K562 (cell line): ENCODE results near the gene ITGB2. TPM values are rescaled to one million over a fixed set of nuclear protein-coding genes. Genes with fewer than 3 reads are reported as not detected.

Experiments
- BRD4 ChIP-seq: fragments of 200-600 bp; sonication (generic); IDR thresholded peaks from 2 replicates; pipeline ENCODE4 v1.6.1; 2017; ENCODE audit warnings: inconsistent platforms
- CC2D1A ChIP-seq: fragments of 450-650 bp; IDR thresholded peaks from 2 replicates; pipeline ENCODE4 v1.6.1; 2017; ENCODE audit warnings: mild to moderate bottlenecking
- CREB1 ChIP-seq, 2 experiments: sonication (generic) in 1 of 2; formaldehyde crosslinking in 1 of 2; IDR thresholded peaks; 2 replicates each; pipeline versions ENCODE4 v1.6.1 to v1.8.0; 2012 to 2022; ENCODE audit warnings: inconsistent platforms in 1 of 2, mild to moderate bottlenecking in 1 of 2, missing genetic modification reagents in 1 of 2, moderate library complexity in 1 of 2
- EZH2 ChIP-seq: IDR thresholded peaks from 2 replicates; pipeline ENCODE4 v1.6.1; 2012; ENCODE audit warnings: low read depth, mild to moderate bottlenecking, inconsistent platforms, low read length, borderline replicate concordance
- GATAD2B ChIP-seq: fragments of 450-650 bp; IDR thresholded peaks from 2 replicates; pipeline ENCODE4 v1.6.1; 2017; ENCODE audit warnings: mild to moderate bottlenecking, borderline replicate concordance
- HLTF ChIP-seq: fragments of 450-650 bp; IDR thresholded peaks from 2 replicates; pipeline ENCODE4 v1.6.1; 2016
- ILK ChIP-seq: fragments of 450-650 bp; IDR thresholded peaks from 2 replicates; pipeline ENCODE4 v1.6.1; 2016; ENCODE audit warnings: missing genetic modification characterization, low read depth, mild to moderate bottlenecking, missing compliant biosample characterization, moderate library complexity, borderline replicate concordance
- PPARD ChIP-seq: fragments of 250-450 bp; sonication (Bioruptor Pico); IDR thresholded peaks from 2 replicates; pipeline ENCODE4 v1.8.0; 2022; ENCODE audit warnings: inconsistent platforms, mild to moderate bottlenecking, moderate library complexity
- RBM14 ChIP-seq: fragments of 200-400 bp; formaldehyde crosslinking; IDR thresholded peaks from 2 replicates; pipeline ENCODE4 v1.6.1; 2018; ENCODE audit warnings: low read depth, mild to moderate bottlenecking, low read length, moderate library complexity, borderline replicate concordance; ENCODE audit not compliant: insufficient read depth
- RBM17 ChIP-seq: fragments of 200-400 bp; formaldehyde crosslinking; IDR thresholded peaks from 2 replicates; pipeline ENCODE4 v1.6.1; 2017; ENCODE audit warnings: low read depth, mild to moderate bottlenecking, low read length, borderline replicate concordance
- SAFB2 ChIP-seq: fragments of 200-400 bp; formaldehyde crosslinking; IDR thresholded peaks from 2 replicates; pipeline ENCODE4 v1.6.1; 2018; ENCODE audit warnings: borderline replicate concordance, low read length, low read depth, moderate library complexity; ENCODE audit not compliant: severe bottlenecking
- SMC3 ChIP-seq: conservative IDR thresholded peaks from 2 replicates; pipeline ENCODE4 v1.6.1; 2011; ENCODE audit warnings: low read depth, low read length, improper control_type of control experiment; ENCODE audit not compliant: insufficient read depth
- SUPT5H ChIP-seq: fragments of 450-650 bp; IDR thresholded peaks from 2 replicates; pipeline ENCODE4 v1.6.1; 2016
- ZC3H11A ChIP-seq: IDR thresholded peaks from 2 replicates; pipeline ENCODE4 v1.6.1; 2012; ENCODE audit warnings: low read depth, low read length, improper control_type of control experiment
- ZFP36 ChIP-seq: fragments of 150-350 bp; IDR thresholded peaks from 2 replicates; pipeline ENCODE4 v1.6.1; 2018; ENCODE audit warnings: low read length, low read depth; ENCODE audit not compliant: partially characterized antibody
- ZNF124 ChIP-seq: sonication (generic); formaldehyde crosslinking; IDR thresholded peaks from 2 replicates; pipeline ENCODE4 v1.8.1; 2022; ENCODE audit warnings: missing genetic modification reagents
- ZNF146 ChIP-seq: IDR thresholded peaks from one replicate; pipeline ENCODE4 v1.6.1; 2018; ENCODE audit warnings: missing compliant biosample characterization; ENCODE audit not compliant: unreplicated experiment
- ZNF165 ChIP-seq: fragments of 250-450 bp; sonication (Bioruptor Pico); IDR thresholded peaks from 2 replicates; pipeline ENCODE4 v1.4.0; 2020; ENCODE audit warnings: borderline replicate concordance
- ZNF282 ChIP-seq: sonication (generic); formaldehyde crosslinking; IDR thresholded peaks from 2 replicates; pipeline ENCODE4 v1.8.1; 2023; ENCODE audit warnings: missing genetic modification reagents
- ZNF707 ChIP-seq: fragments of 250-450 bp; sonication (Bioruptor Pico); conservative IDR thresholded peaks from 2 replicates; pipeline ENCODE4 v1.8.0; 2022; ENCODE audit warnings: inconsistent platforms, mild to moderate bottlenecking, moderate library complexity
- ZNF778 ChIP-seq: fragments of 450-650 bp; formaldehyde crosslinking; IDR thresholded peaks from 2 replicates; pipeline ENCODE4 v1.4.0; 2020; ENCODE audit warnings: mild to moderate bottlenecking, moderate library complexity
- ZNF830 ChIP-seq: fragments of 250-450 bp; sonication (Bioruptor Pico); IDR thresholded peaks from 2 replicates; pipeline ENCODE4 v1.5.0; 2021; ENCODE audit warnings: mild to moderate bottlenecking
- polyA plus RNA-seq, 8 experiments: library from polyadenylated mRNA; depleted of rRNA in 4 of 8; stranded (reverse) in 5 of 8; unstranded in 3 of 8; fragments of >200 nt; fragmentation: Nextera tagmentation in 2 of 8; fragmentation: Illumina TruSeq in 1 of 8; extraction: Ambion mirVana in 2 of 8; extraction: Trizol in 1 of 8; gene quantifications; 2 replicates each; pipeline versions ENCODE4 v1.2.1 to v1.2.3, GENCODE V29; 2011 to 2014; ENCODE audit warnings: inconsistent platforms in 1 of 8, missing spikeins in 1 of 8
- total RNA-seq, 7 experiments: library from RNA; depleted of rRNA in 6 of 7; stranded (reverse); fragments of >200 nt in 6 of 7; fragmentation: Illumina TruSeq in 2 of 7; extraction: Trizol in 2 of 7; gene quantifications; 2 replicates each; pipeline versions ENCODE4 v1.2.1 to v1.2.3, GENCODE V29; 2011 to 2021; ENCODE audit warnings: low replicate concordance in 1 of 7
- TF ChIP-seq, protein P1 (sequence below): sonication (generic); formaldehyde crosslinking; IDR thresholded peaks from 2 replicates; pipeline ENCODE4 v1.8.0; 2022; ENCODE audit warnings: missing genetic modification reagents, mild to moderate bottlenecking, borderline replicate concordance
- TF ChIP-seq, protein P2 (sequence below), 2 experiments: fragments of 450-650 bp in 1 of 2; sonication (generic) in 1 of 2; formaldehyde crosslinking in 1 of 2; IDR thresholded peaks in 1 of 2; conservative IDR thresholded peaks in 1 of 2; 2 replicates each; pipeline versions ENCODE4 v1.6.1 to v1.8.1; 2016 to 2023; ENCODE audit warnings: mild to moderate bottlenecking in 2 of 2, moderate library complexity in 2 of 2, inconsistent platforms in 1 of 2, missing genetic modification reagents in 1 of 2
- TF ChIP-seq, protein P3 (sequence below): sonication (generic); formaldehyde crosslinking; IDR thresholded peaks from 2 replicates; pipeline ENCODE4 v1.8.1; 2023; ENCODE audit warnings: mild to moderate bottlenecking, missing genetic modification reagents

The ITGB2 gene
- total and polyA plus RNA-seq, 9 of the 15 experiments (the other 6 are each of a cell fraction or from before 2014, with no cell fraction given): 0.07 to 1.3 (median 0.51) TPM; not detected in 2

DNA sequence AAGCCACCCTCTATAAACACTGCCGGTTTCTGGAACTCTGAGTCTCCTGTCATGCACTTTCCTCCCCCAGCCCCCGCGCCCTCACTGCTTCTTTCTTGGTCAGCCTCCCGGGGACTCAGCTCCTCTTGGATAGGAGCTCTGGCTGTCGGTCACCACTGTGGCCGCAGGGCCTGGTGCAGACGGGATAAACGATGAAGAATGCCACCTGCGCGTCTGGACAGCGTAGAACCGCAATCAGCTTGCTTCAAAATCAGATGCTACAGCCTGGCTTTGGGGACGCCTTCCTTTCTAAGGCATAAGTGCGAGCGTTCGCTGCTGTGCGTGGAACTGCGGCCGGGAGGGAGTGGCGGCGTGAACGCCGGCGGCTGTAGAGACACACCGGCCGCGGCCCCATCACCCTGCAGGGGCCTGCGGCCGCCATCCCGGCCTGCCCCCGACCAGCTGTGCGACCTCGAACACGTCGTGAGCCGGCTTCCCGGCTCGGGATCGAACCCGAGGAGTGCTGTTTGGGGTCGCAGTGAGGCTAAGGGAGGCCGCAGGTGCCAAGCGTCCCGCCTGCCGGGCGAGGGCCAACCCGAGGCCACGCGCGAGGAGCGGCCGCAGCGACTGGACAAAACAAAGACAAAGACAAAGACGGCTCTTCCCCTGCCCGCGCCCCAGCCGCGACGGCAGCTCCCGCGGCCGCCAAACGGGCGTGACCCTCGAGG, 47.9 kb downstream of the ITGB2 start (continued):
- TF ChIP-seq ZNF282 (no peak; the same call in 1 of the 2 replicates), GATAD2B (no peak), CC2D1A (no peak), PPARD (CRISPR knock-in tag) (no peak), HLTF (no peak), ZNF830 (CRISPR knock-in tag) (no peak), BRD4 (no peak), ZFP36 (no peak), ZC3H11A (no peak), RBM14 (no peak), ZNF124 (no peak), ILK (tag) (no peak), SMC3 (no peak), ZNF165 (no peak), RBM17 (no peak), SAFB2 (no peak), SUPT5H (no peak), ZNF707 (CRISPR knock-in tag) (no peak), ZNF146 (CRISPR knock-in tag) (no peak), ZNF778 (no peak), CREB1 (IDR thresholded peaks at IDR 0.05) (no peak), CREB1 (CRISPR knock-in tag; IDR thresholded peaks at IDR 0.05) (no peak), EZH2 (no peak)
- TF ChIP-seq, protein P1, sequence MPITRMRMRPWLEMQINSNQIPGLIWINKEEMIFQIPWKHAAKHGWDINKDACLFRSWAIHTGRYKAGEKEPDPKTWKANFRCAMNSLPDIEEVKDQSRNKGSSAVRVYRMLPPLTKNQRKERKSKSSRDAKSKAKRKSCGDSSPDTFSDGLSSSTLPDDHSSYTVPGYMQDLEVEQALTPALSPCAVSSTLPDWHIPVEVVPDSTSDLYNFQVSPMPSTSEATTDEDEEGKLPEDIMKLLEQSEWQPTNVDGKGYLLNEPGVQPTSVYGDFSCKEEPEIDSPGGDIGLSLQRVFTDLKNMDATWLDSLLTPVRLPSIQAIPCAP (CRISPR knock-in tag): no peak
- TF ChIP-seq, protein P2, sequence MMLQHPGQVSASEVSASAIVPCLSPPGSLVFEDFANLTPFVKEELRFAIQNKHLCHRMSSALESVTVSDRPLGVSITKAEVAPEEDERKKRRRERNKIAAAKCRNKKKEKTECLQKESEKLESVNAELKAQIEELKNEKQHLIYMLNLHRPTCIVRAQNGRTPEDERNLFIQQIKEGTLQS (IDR thresholded peaks at IDR 0.05): no peak
- TF ChIP-seq, protein P2 (CRISPR knock-in tag; conservative IDR thresholded peaks at IDR 0.05): no peak
- TF ChIP-seq, protein P3, sequence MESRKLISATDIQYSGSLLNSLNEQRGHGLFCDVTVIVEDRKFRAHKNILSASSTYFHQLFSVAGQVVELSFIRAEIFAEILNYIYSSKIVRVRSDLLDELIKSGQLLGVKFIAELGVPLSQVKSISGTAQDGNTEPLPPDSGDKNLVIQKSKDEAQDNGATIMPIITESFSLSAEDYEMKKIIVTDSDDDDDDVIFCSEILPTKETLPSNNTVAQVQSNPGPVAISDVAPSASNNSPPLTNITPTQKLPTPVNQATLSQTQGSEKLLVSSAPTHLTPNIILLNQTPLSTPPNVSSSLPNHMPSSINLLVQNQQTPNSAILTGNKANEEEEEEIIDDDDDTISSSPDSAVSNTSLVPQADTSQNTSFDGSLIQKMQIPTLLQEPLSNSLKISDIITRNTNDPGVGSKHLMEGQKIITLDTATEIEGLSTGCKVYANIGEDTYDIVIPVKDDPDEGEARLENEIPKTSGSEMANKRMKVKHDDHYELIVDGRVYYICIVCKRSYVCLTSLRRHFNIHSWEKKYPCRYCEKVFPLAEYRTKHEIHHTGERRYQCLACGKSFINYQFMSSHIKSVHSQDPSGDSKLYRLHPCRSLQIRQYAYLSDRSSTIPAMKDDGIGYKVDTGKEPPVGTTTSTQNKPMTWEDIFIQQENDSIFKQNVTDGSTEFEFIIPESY: no peak
